A549 (cell line): ENCODE measurements around the gene ST14. TPM values are rescaled to one million over a fixed set of nuclear protein-coding genes. Genes with fewer than 3 reads are reported as not detected.

Experiments used
- ATAC-seq, 2 experiments: fragments of 200-7000 bp in 1 of 2; fragments of >200 bp in 1 of 2; cut with Nextera tagmentation in 1 of 2; cut with Tn5 transposase in 1 of 2; 3 replicates each; pipeline versions ENCODE4 v1.8.0 to v1.9.1; 2018 to 2020; ENCODE audit warnings: mild to moderate bottlenecking in 1 of 2, moderate library complexity in 1 of 2
- CTCF ChIA-PET: fragments of 300-600 bp; sonication (Branson Sonifier 250); formaldehyde crosslinking; extraction: SDS; loops from one replicate; lab custom pipeline; 2021; ENCODE audit warnings: antibody characterized with exemption, inconsistent platforms; lab: Yijun Ruan, JAX
- POLR2A ChIA-PET: fragments of 350-600 bp; formaldehyde crosslinking; extraction: SDS; loops from one replicate; lab custom pipeline; 2021; ENCODE audit warnings: antibody characterized with exemption, inconsistent platforms; lab: Yijun Ruan, JAX
- DNase-seq, 2 experiments: peaks; one replicate each; pipeline versions ENCODE4 v3.0.0 to v3.0.0-alpha.2; 2011 to 2016; ENCODE audit warnings: low read depth in 1 of 2, low spot score in 1 of 2
- FAIRE-seq: peaks from 2 replicates; lab custom pipeline; 2011; peaks lifted over from hg19 to GRCh38; lab: Jason Lieb, UNC
- H3K27ac ChIP-seq, 2 experiments: fragments of >200 bp; sonication (Bioruptor Twin); formaldehyde crosslinking; 3 replicates each; pipeline ENCODE4 v1.5.1; 2016 to 2017
- H3K4me1 ChIP-seq: fragments of >200 bp; sonication (Bioruptor Twin); formaldehyde crosslinking; 3 replicates; pipeline ENCODE4 v1.6.1; 2016
- H3K4me2 ChIP-seq: fragments of >200 bp; sonication (Bioruptor Twin); formaldehyde crosslinking; 3 replicates; pipeline ENCODE4 v1.6.1; 2016
- H3K4me3 ChIP-seq: fragments of >200 bp; sonication (Bioruptor Twin); formaldehyde crosslinking; 3 replicates; pipeline ENCODE4 v1.5.1; 2016
- H3K9me3 ChIP-seq: fragments of >200 bp; sonication (Bioruptor Twin); formaldehyde crosslinking; 3 replicates; pipeline ENCODE4 v1.6.1; 2016
- BHLHE40 ChIP-seq: IDR thresholded peaks from 2 replicates; pipeline ENCODE4 v1.6.1; 2012; ENCODE audit warnings: low read depth, low read length, inconsistent platforms
- EHMT2 ChIP-seq: fragments of 200-600 bp; sonication (generic); IDR thresholded peaks from 2 replicates; pipeline ENCODE4 v1.6.1; 2016; ENCODE audit warnings: antibody characterized with exemption, low read depth, mild to moderate bottlenecking, moderate library complexity
- EP300 ChIP-seq, 2 experiments: fragments of >200 bp; sonication (Bioruptor Twin); formaldehyde crosslinking; IDR thresholded peaks; 2 replicates in 1 of 2; 3 replicates in 1 of 2; pipeline ENCODE4 v1.6.1; 2016 to 2017
- FOSB ChIP-seq: fragments of 250-450 bp; sonication (Bioruptor Pico); IDR thresholded peaks from 2 replicates; pipeline ENCODE4 v1.5.0; 2020; ENCODE audit warnings: mild to moderate bottlenecking, moderate library complexity
- KDM1A ChIP-seq: fragments of 200-600 bp; sonication (generic); IDR thresholded peaks from 2 replicates; pipeline ENCODE4 v1.6.1; 2016; ENCODE audit warnings: low read depth, mild to moderate bottlenecking
- KDM5A ChIP-seq: fragments of 200-600 bp; sonication (generic); IDR thresholded peaks from 2 replicates; pipeline ENCODE4 v1.6.1; 2016; ENCODE audit warnings: antibody characterized with exemption, mild to moderate bottlenecking
- NR3C1 ChIP-seq: fragments of >200 bp; sonication (Bioruptor Twin); formaldehyde crosslinking; IDR thresholded peaks from 3 replicates; pipeline ENCODE4 v1.6.1; 2017
- RAD21 ChIP-seq, 2 experiments: fragments of >200 bp in 1 of 2; sonication (Bioruptor Twin) in 1 of 2; formaldehyde crosslinking in 1 of 2; IDR thresholded peaks in 1 of 2; conservative IDR thresholded peaks in 1 of 2; 2 replicates in 1 of 2; 3 replicates in 1 of 2; pipeline ENCODE4 v1.6.1; 2012 to 2018; ENCODE audit warnings: inconsistent platforms in 1 of 2
- ZC3H11A ChIP-seq: fragments of 450-650 bp; IDR thresholded peaks from 2 replicates; pipeline ENCODE4 v1.6.1; 2014; ENCODE audit warnings: antibody characterized with exemption, mild to moderate bottlenecking
- ZFP36 ChIP-seq: fragments of 450-650 bp; IDR thresholded peaks from 2 replicates; pipeline ENCODE4 v1.6.1; 2014; ENCODE audit warnings: borderline replicate concordance; ENCODE audit not compliant: partially characterized antibody
- WGBS: methylation state at CpG from one replicate; pipeline ENCODE4 v1.1.6; 2017; ENCODE audit errors: missing lambda C conversion rate; 5-methylcytosine and 5-hydroxymethylcytosine counted together
- polyA plus RNA-seq, 4 experiments: library from polyadenylated mRNA; depleted of rRNA in 3 of 4; stranded (reverse); fragments of >200 nt; fragmentation: RNase III in 1 of 4; extraction: RNeasy Plus Mini Kit Qiagen cat#74134 plus additional on column Dnase treatment in 1 of 4; gene quantifications; 2 replicates in 3 of 4; 3 replicates in 1 of 4; pipeline ENCODE4 v1.2.3, GENCODE V29; 2011 to 2017
- TF ChIP-seq, protein P1 (sequence below): fragments of 200-600 bp; sonication (generic); IDR thresholded peaks from 2 replicates; pipeline ENCODE4 v1.6.1; 2016; ENCODE audit warnings: antibody characterized with exemption, mild to moderate bottlenecking, moderate library complexity
- TF ChIP-seq, protein P2 (sequence below): fragments of >200 bp; sonication (Bioruptor Twin); formaldehyde crosslinking; IDR thresholded peaks from 2 replicates; pipeline ENCODE4 v1.6.1; 2016
- TF ChIP-seq, protein P3 (sequence below): fragments of 250-450 bp; sonication (Bioruptor Pico); IDR thresholded peaks from 2 replicates; pipeline ENCODE4 v1.5.0; 2021; ENCODE audit warnings: mild to moderate bottlenecking, moderate library complexity, borderline replicate concordance
- TF ChIP-seq, protein P4 (sequence below): fragments of 450-650 bp; IDR thresholded peaks from 2 replicates; pipeline ENCODE4 v1.6.1; 2014; ENCODE audit warnings: antibody characterized with exemption
- TF ChIP-seq, protein P5 (sequence below): IDR thresholded peaks from 2 replicates; pipeline ENCODE4 v1.6.1; 2012

Gene ST14
- polyA plus RNA-seq, 2 of the 4 experiments (the other 2 are of a cell fraction), result 0.05 to 0.17 TPM

DNA sequence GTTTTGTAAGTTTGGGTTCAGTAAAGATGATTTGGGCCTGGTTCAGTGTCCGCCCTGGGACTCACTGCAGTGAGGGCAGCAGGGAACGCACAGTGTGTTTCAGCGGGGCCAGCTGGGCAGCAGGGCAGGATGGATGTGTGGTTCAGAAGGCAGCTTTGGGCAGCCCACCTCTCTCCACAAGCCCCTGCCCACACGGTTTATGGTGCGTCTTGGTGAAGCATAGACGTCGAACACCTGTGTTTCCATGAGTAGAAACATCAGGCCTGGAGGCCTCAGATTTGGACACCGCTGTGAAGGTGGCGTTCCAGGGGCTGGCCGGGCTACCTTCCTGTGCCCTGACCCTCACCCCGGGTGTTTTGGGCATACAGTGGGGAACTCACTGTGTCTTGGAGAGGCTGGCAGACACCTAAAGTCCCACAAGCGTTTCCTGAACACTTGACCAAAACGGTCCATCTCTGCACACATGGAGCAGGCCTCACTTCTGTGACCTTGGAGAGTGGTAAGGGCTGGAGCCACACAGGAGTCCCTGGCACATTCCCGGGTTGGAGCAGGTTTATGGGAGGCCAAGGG, 59.0 kb downstream of the ST14 start:
- DNase-seq (no peak), FAIRE-seq (no peak), ATAC-seq (no peak)
- ChIA-PET POLR2A (no interaction called here), CTCF (no interaction called here)
- TF ChIP-seq BHLHE40, result no peak
- TF ChIP-seq RAD21 (conservative IDR thresholded peaks at IDR 0.05 in 1 of 2, IDR thresholded peaks at IDR 0.05 in 1 of 2), result no peak
- Histone ChIP-seq H3K4me1 (no peaks in the 10 kb centered on the region), H3K27ac (no peak overlapping the region), H3K9me3 (no peaks in the 10 kb centered on the region), H3K4me3 (no peak overlapping the region), H3K4me2 (no peak overlapping the region)
- 84% methylated on average over 8 of the region's 14 CpGs for WGBS

DNA sequence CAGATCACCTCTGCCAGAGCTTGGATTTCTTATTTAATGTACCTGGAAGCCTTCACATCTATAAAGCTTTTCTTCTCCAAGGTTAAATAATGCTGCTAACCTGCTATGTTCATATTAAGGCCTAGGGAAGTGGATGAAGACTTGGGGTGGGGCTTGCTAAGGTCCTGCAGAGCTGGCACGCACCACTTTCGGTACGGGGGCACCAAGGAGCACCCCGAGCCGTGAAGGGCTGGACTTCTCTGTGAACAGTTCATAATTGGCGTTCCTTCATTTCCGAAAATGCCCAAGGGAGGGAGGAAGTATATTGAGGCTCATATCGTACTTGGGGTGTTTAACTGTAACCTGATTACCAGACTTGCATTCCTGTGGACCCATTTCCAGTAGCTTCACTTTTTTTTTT, 59.6 kb downstream of the ST14 start:
- no peak for DNase-seq
- POLR2A ChIA-PET, result no interaction called here
- TF ChIP-seq, protein P1, sequence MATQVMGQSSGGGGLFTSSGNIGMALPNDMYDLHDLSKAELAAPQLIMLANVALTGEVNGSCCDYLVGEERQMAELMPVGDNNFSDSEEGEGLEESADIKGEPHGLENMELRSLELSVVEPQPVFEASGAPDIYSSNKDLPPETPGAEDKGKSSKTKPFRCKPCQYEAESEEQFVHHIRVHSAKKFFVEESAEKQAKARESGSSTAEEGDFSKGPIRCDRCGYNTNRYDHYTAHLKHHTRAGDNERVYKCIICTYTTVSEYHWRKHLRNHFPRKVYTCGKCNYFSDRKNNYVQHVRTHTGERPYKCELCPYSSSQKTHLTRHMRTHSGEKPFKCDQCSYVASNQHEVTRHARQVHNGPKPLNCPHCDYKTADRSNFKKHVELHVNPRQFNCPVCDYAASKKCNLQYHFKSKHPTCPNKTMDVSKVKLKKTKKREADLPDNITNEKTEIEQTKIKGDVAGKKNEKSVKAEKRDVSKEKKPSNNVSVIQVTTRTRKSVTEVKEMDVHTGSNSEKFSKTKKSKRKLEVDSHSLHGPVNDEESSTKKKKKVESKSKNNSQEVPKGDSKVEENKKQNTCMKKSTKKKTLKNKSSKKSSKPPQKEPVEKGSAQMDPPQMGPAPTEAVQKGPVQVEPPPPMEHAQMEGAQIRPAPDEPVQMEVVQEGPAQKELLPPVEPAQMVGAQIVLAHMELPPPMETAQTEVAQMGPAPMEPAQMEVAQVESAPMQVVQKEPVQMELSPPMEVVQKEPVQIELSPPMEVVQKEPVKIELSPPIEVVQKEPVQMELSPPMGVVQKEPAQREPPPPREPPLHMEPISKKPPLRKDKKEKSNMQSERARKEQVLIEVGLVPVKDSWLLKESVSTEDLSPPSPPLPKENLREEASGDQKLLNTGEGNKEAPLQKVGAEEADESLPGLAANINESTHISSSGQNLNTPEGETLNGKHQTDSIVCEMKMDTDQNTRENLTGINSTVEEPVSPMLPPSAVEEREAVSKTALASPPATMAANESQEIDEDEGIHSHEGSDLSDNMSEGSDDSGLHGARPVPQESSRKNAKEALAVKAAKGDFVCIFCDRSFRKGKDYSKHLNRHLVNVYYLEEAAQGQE, result no peak
- TF ChIP-seq NR3C1, result no peak
- TF ChIP-seq ZC3H11A, result no peak
- TF ChIP-seq FOSB (CRISPR knock-in tag), result no peak
- TF ChIP-seq, protein P2, sequence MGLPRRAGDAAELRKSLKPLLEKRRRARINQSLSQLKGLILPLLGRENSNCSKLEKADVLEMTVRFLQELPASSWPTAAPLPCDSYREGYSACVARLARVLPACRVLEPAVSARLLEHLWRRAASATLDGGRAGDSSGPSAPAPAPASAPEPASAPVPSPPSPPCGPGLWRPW, result no peak
- TF ChIP-seq ZFP36, result no peak
- TF ChIP-seq, protein P3, sequence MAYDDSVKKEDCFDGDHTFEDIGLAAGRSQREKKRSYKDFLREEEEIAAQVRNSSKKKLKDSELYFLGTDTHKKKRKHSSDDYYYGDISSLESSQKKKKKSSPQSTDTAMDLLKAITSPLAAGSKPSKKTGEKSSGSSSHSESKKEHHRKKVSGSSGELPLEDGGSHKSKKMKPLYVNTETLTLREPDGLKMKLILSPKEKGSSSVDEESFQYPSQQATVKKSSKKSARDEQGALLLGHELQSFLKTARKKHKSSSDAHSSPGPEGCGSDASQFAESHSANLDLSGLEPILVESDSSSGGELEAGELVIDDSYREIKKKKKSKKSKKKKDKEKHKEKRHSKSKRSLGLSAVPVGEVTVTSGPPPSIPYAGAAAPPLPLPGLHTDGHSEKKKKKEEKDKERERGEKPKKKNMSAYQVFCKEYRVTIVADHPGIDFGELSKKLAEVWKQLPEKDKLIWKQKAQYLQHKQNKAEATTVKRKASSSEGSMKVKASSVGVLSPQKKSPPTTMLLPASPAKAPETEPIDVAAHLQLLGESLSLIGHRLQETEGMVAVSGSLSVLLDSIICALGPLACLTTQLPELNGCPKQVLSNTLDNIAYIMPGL, result no peak
- no peak for TF ChIP-seq BHLHE40
- TF ChIP-seq, protein P4, sequence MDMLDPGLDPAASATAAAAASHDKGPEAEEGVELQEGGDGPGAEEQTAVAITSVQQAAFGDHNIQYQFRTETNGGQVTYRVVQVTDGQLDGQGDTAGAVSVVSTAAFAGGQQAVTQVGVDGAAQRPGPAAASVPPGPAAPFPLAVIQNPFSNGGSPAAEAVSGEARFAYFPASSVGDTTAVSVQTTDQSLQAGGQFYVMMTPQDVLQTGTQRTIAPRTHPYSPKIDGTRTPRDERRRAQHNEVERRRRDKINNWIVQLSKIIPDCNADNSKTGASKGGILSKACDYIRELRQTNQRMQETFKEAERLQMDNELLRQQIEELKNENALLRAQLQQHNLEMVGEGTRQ, result no peak
- TF ChIP-seq EP300 (IDR thresholded peaks at IDR 0.05), result no peak
- no peak for TF ChIP-seq KDM1A
- TF ChIP-seq, protein P5, sequence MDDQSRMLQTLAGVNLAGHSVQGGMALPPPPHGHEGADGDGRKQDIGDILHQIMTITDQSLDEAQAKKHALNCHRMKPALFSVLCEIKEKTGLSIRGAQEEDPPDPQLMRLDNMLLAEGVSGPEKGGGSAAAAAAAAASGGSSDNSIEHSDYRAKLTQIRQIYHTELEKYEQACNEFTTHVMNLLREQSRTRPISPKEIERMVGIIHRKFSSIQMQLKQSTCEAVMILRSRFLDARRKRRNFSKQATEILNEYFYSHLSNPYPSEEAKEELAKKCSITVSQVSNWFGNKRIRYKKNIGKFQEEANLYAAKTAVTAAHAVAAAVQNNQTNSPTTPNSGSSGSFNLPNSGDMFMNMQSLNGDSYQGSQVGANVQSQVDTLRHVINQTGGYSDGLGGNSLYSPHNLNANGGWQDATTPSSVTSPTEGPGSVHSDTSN, result no peak
- no peak for TF ChIP-seq KDM5A
- TF ChIP-seq EHMT2, result no peak
- CTCF ChIA-PET, result no interaction called here
- H3K27ac ChIP-seq, result no peak overlapping the region
- no peaks in the 10 kb centered on the region for H3K4me1 ChIP-seq
- ATAC-seq, result no peak
- H3K4me2 ChIP-seq, result no peak overlapping the region
- no peak for FAIRE-seq
- H3K9me3 ChIP-seq, result no peaks in the 10 kb centered on the region
- WGBS, result 93% methylated on average over 8 of the region's 8 CpGs
- H3K4me3 ChIP-seq, result no peak overlapping the region
